ENCODE results near the gene TTC39B.

DNA sequence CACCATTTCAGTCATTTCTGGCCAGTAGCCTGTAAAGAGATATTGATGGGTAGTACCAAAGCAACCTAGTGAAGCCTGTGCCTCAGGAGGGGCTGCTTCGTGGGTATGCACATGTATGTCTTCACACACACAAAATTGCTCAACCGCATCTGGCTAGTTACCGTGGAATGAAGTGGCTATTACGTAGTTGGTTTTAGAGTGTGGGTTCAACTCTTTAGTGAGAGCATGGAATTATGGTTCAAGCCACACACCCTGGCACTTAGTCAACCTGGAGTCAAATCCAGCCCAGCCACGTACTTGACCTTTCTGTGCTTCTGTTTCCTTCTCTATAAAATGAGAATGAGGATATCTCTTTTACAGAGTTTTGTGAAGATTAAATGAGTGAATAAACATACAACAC lies 174.9 kb downstream of the TTC39B start:
- TF ChIP-seq, protein P1, sequence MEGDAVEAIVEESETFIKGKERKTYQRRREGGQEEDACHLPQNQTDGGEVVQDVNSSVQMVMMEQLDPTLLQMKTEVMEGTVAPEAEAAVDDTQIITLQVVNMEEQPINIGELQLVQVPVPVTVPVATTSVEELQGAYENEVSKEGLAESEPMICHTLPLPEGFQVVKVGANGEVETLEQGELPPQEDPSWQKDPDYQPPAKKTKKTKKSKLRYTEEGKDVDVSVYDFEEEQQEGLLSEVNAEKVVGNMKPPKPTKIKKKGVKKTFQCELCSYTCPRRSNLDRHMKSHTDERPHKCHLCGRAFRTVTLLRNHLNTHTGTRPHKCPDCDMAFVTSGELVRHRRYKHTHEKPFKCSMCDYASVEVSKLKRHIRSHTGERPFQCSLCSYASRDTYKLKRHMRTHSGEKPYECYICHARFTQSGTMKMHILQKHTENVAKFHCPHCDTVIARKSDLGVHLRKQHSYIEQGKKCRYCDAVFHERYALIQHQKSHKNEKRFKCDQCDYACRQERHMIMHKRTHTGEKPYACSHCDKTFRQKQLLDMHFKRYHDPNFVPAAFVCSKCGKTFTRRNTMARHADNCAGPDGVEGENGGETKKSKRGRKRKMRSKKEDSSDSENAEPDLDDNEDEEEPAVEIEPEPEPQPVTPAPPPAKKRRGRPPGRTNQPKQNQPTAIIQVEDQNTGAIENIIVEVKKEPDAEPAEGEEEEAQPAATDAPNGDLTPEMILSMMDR (IDR thresholded peaks at IDR 0.05; ENCODE audit: low read length), result no peak
- TF ChIP-seq EZH2 (optimal IDR thresholded peaks at IDR 0.05; ENCODE audit: low read depth, low read length), result no peak
- TF ChIP-seq EZH2phosphoT487 (IDR thresholded peaks at IDR 0.05; ENCODE audit: low read length), result no peak

All from MM.1S (cell line).